ENCODE data around the gene NXT1.
"Not testable (repeated sequence)": the region's sequence is repeated elsewhere in the genome, so short reads cannot be mapped to it uniquely, and the experiment has no call there.

Gene NXT1

GRCh38 chr20:23350196-23350903 is at the start of gene NXT1:
TSS of gene NXT1 (plus strand) at chr20:23350791. CDS start at chr20:23354042, 3,251 bp downstream.
- DNase-seq (ENCODE audit: low read depth in 2 of 2, low spot score in 1 of 2) = peak; percentile 90 to 91

DNA sequence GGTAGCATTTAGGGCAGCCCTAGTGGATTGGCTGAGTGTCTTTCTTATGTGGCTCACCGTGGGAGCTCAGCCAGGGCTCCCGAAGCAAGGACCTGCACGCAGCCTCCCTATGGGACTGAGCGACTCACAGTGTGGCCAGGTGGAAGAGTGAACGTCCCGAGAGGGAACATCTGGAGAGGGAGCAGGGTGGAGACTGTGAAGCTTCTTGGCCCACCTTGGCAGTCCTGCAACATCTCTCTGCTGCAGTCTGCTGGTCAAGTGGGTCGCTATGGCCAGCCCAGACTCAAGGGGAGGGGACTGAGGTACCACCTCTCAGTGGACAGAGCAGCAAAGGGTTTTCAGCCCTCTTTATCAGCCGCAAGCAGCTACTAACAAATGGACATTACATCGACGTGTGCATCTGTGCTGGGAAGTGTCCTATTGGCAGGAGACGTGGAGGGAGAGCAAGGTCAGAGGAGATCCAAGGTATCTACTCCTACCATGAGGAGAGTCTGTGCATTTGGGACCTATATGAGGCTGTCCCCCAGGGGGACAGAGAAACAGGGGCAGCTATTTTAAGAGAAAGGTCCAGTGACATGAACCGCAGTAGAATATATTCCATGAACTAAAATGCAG is 49.0 kb upstream of the NXT1 start:
- no peak for DNase-seq (ENCODE audit: low read depth in 2 of 2, low spot score in 1 of 2)

DNA sequence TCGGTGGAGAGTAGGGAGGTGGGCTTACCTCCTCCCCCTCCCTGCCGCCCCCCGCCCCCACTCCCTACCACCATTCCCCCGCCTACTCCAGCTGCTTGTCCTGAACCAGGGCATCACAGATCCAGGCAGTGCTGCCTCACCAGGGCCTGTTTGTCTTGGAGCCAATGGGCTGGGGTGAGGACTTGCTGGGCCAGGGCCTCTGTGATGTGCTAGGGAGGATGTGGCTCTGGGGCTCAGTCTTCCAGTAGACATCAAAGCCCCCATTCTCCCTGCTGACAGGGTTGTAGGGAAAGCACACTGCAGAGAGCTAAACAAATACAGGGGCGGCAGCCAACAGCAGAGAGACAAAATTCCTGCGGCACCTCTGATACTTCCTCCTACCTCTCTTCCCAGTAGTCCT is 48.2 kb upstream of the NXT1 start:
- DNase-seq (ENCODE audit: low read depth in 2 of 2, low spot score in 1 of 2) = no peak

DNA sequence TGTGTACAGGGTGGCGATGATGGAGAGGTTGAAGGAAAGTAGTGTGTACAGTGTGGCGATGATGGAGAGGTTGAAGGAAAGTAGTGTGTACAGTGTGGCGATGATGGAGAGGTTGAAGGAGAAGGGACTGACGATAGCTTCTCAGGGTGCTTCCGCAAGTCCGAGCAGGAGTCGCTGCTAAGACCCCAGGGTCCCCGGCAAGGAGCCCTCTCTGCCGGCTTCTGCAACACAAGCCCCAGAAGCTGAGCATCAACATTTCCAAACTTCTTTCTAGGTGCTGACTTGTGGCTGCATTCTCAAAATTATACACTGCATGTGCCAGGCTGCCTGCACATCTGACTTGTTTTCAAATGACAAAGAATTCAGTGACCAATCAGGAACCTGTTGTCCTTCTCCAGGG is 47.8 kb upstream of the NXT1 start:
- no peak for DNase-seq (ENCODE audit: low read depth in 2 of 2, low spot score in 1 of 2)

- no peak for DNase-seq (ENCODE audit: low read depth in 2 of 2, low spot score in 1 of 2)
Observed at GRCh38 chr20:23303325-23304102, 47.1 kb upstream of the NXT1 start.

GRCh38 chr20:23304616-23305015 is 46.0 kb upstream of the NXT1 start:
- no peak for DNase-seq (ENCODE audit: low read depth in 2 of 2, low spot score in 1 of 2)

DNA sequence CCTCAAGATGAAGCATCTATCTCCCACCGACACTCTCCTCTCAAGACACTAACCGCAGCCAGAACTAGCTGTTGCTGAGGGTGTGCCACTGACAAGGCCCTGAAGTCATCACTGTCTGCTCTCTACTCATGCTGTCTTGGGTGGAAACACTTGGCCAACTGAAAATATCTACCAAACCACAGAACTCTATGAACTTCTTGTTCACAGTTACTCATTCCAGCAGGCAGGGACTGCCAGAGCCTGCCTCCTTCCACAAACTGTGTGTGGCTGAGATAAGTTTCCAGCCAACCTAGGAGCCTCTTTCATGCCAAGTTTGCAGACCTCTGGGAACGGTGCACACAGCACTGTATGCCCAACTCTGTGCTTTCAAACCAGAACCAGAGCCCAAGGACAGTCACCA is 45.5 kb upstream of the NXT1 start:
- no peak for DNase-seq (ENCODE audit: low read depth in 2 of 2, low spot score in 1 of 2)

DNA sequence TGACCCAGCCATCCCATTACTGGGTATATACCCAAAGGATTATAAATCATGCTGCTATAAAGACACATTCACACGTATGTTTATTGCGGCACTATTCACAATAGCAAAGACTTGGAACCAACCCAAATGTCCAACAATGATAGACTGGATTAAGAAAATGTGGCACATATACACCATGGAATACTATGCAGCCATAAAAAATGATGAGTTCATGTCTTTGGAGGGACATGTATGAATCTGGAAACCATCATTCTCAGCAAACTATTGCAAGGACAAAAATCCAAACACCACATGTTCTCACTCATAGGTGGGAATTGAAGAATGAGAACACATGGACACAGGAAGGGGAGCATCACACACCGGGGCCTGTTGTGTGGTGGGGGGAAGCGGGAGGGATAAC is 43.2 kb upstream of the NXT1 start:
- DNase-seq (ENCODE audit: low read depth in 2 of 2, low spot score in 1 of 2) = not testable (repeated sequence)

DNA sequence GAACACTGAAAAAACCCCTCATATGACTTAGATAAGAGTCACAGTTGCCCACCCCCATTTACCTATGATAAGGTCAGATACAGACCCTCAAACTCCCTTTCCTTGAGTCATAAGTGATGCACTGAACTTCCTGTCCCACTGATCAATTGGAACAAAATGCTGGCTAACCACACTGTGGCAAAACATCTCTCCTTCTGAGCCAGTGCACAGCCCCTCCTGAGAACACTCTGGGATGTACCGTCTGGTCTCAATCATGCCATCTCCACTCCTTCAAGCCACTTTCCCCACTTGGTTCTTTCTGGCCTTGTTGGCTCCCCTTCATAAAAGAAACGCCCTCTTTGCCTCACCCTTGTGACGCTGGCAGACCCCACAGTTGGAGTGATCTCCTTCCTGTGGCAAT is 42.6 kb upstream of the NXT1 start:
- DNase-seq (ENCODE audit: low read depth in 2 of 2, low spot score in 1 of 2) = no peak

DNA sequence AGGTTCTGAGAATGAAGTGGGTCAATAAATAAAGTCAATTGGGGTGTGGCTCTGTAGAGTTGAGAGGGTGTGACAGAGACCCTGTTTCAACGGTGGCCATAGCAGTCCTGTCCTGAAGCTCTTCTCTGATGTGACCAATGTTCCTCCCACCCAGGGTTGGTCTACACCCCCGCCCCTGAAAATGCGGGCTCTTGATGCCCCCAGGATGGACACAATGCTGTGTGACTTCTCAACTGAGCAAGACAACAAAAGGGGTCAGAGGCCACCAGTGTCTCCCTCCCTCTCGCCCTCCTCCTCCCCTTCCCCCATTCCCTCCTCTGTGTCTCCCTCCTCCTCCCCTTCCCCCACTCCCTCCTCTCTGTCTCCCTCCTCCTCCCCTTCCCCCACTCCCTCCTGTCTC is 41.7 kb upstream of the NXT1 start:
- no peak for DNase-seq (ENCODE audit: low read depth in 2 of 2, low spot score in 1 of 2)

GRCh38 chr20:23309781-23310180 is 40.8 kb upstream of the NXT1 start:
- no peak for DNase-seq (ENCODE audit: low read depth in 2 of 2, low spot score in 1 of 2)

DNA sequence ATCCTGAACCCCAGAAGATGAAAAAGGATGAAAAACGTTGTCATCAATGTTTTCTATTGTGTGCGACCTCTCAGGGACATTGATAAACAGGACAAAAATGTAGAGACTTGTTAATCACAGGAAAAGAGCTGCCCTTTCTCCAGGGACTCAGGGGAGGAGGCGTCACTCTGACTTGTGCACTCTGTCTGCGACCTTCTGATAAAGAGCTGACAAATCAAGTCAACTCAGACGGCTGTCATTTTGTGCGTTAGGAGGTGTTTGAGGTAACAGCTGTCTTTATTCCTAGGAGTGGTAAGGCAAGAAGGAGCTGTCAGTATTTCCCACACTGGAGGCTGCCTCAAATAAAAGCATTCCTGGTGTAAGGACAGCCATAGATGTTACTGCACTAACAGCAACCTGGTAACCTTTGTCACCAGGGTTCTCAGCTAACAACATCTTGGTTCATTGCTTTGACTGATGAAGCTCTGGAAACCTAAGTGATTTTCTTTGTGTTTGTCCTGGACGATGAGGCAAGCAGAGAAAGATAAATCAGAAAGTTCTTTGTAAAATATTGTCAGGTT is 38.6 kb upstream of the NXT1 start:
- no peak for DNase-seq (ENCODE audit: low read depth in 2 of 2, low spot score in 1 of 2)

GRCh38 chr20:23313271-23313670 is 37.3 kb upstream of the NXT1 start:
- DNase-seq (ENCODE audit: low read depth in 2 of 2, low spot score in 1 of 2) = no peak

- no peak for DNase-seq (ENCODE audit: low read depth in 2 of 2, low spot score in 1 of 2)
Observed at GRCh38 chr20:23314699-23315098, 35.9 kb upstream of the NXT1 start.

GRCh38 chr20:23315099-23315498 is 35.5 kb upstream of the NXT1 start:
- no peak for DNase-seq (ENCODE audit: low read depth in 2 of 2, low spot score in 1 of 2)

- DNase-seq (ENCODE audit: low read depth in 2 of 2, low spot score in 1 of 2) = no peak
Observed at GRCh38 chr20:23316626-23317025, 34.0 kb upstream of the NXT1 start.

DNA sequence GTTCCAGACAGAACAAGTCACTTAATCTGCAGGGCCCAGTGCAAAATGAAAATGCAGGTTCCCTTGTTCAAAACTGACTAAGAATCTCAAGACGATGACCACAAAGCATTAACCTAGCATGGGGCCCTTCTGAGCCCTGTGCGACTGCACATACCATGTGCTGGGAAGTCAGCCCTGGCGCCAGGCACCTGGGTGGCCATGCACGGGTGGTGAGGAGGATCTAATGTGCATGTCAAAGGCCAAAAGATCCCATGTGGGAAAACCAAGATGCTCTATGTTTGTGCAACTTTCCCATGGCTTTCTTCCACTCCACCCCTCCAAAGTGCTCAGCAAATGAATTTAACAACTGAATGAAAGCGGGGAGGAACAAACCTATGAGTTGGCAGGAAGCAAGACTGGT is 33.5 kb upstream of the NXT1 start:
- no peak for DNase-seq (ENCODE audit: low read depth in 2 of 2, low spot score in 1 of 2)

GRCh38 chr20:23318347-23318746 is 32.2 kb upstream of the NXT1 start:
- no peak for DNase-seq (ENCODE audit: low read depth in 2 of 2, low spot score in 1 of 2)

DNA sequence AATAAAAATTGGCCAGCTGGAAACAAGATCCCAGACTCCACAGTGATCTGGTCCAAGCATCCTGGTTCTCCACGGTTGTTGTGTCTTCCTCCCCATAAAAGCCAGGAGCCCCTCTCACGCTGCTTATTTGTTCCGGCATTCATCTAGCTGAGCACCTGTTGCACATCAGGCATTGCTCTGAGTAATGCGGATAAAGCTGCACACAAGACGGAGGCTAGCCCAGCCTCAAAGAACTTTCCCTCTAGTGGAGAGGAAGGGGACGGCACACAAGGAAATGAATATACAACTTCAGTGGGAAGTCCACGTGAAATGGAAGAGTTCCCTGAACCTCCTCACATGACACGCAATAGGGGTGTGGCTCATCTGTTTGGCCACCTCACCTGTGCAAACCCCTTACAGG is 30.3 kb upstream of the NXT1 start:
- no peak for DNase-seq (ENCODE audit: low read depth in 2 of 2, low spot score in 1 of 2)

- DNase-seq (ENCODE audit: low read depth in 2 of 2, low spot score in 1 of 2) = no peak
Observed at GRCh38 chr20:23325107-23325506, 25.5 kb upstream of the NXT1 start.

- DNase-seq (ENCODE audit: low read depth in 2 of 2, low spot score in 1 of 2) = no peak
Observed at GRCh38 chr20:23326774-23327173, 23.8 kb upstream of the NXT1 start.

Data from stimulated activated CD8-positive, alpha-beta memory T cell treated with anti-CD3 and anti-CD28 coated beads, Interleukin-4, amount 100 ng/mL, for 4 hours (primary cell).